ENCODE measurements around the gene WBP4. TPM values are rescaled to one million over a fixed set of nuclear protein-coding genes. Genes with fewer than 3 reads are reported as not detected.

Gene WBP4
- total and polyA plus RNA-seq, 2 of the 13 experiments (the other 11 are each of a cell fraction or from before 2014, with no cell fraction given), result 6.7 to 11.7 TPM

GRCh38 chr13:41025518-41025917 is 35.8 kb upstream of the WBP4 start (continued):
- peak; percentile 46; the same call in 1 of the 2 replicates for TF ChIP-seq PAXIP1 (CRISPR knock-in tag; conservative IDR thresholded peaks at IDR 0.05)
- TF ChIP-seq ZBTB7B (CRISPR knock-in tag; IDR thresholded peaks at IDR 0.05), result 0 out of 2 replicates have a peak, but pooled peaks have one; percentile 26
- no peak for TF ChIP-seq AKNA (CRISPR knock-in tag; IDR thresholded peaks at IDR 0.05; ENCODE audit: borderline replicate concordance)
- no peak for TF ChIP-seq ZNF329 (CRISPR knock-in tag; IDR thresholded peaks at IDR 0.05; ENCODE audit: low read depth)
- TF ChIP-seq ZKSCAN1 (IDR thresholded peaks at IDR 0.05; ENCODE audit: low read length), result peak; percentile 55; the same call in 1 of the 2 replicates
- no peak for TF ChIP-seq ZNF101 (CRISPR knock-in tag; IDR thresholded peaks at IDR 0.05; ENCODE audit: borderline replicate concordance, low read depth)
- TF ChIP-seq ZNF44 (CRISPR knock-in tag; IDR thresholded peaks at IDR 0.05), result no peak
- no peak for TF ChIP-seq HMGXB3 (CRISPR knock-in tag; IDR thresholded peaks at IDR 0.05; ENCODE audit: borderline replicate concordance)
- TF ChIP-seq IRF2 (CRISPR knock-in tag; IDR thresholded peaks at IDR 0.05), result 0 out of 2 replicates have a peak, but pooled peaks have one; percentile 21
- 0 out of 2 replicates have a peak, but pooled peaks have one; percentile 23 for TF ChIP-seq TCF7 (IDR thresholded peaks at IDR 0.05; ENCODE audit: low read depth)
- 0 out of 2 replicates have a peak, but pooled peaks have one; percentile 20 for TF ChIP-seq NR2F6 (IDR thresholded peaks at IDR 0.05)
- no peak for TF ChIP-seq NR2F6 (CRISPR knock-in tag; IDR thresholded peaks at IDR 0.05)
- TF ChIP-seq NFIC (IDR thresholded peaks at IDR 0.05; ENCODE audit: low read length), result no peak
- TF ChIP-seq ZEB1 (IDR thresholded peaks at IDR 0.05; ENCODE audit: insufficient replicate concordance, low read depth), result no peak
- TF ChIP-seq ZNF644 (CRISPR knock-in tag; IDR thresholded peaks at IDR 0.05; ENCODE audit: low read depth), result 0 out of 2 replicates have a peak, but pooled peaks have one; percentile 33
- peak; percentile 47; the same call in 1 of the 2 replicates for TF ChIP-seq GFI1 (CRISPR knock-in tag; IDR thresholded peaks at IDR 0.05; ENCODE audit: borderline replicate concordance)
- TF ChIP-seq RBAK (CRISPR knock-in tag; IDR thresholded peaks at IDR 0.05), result peak; percentile 93
- TF ChIP-seq SRSF1 (optimal IDR thresholded peaks at IDR 0.05; ENCODE audit: low read depth, low read length), result no peak
- TF ChIP-seq NR2C2 (CRISPR knock-in tag; IDR thresholded peaks at IDR 0.05; ENCODE audit: borderline replicate concordance), result no peak

Data from HepG2 (cell line).